ENCODE results near the gene WIF1. TPM values are rescaled to one million over a fixed set of nuclear protein-coding genes. Genes with fewer than 3 reads are reported as not detected.

Gene WIF1
- polyA plus RNA-seq, 3 donors = not detected

DNA sequence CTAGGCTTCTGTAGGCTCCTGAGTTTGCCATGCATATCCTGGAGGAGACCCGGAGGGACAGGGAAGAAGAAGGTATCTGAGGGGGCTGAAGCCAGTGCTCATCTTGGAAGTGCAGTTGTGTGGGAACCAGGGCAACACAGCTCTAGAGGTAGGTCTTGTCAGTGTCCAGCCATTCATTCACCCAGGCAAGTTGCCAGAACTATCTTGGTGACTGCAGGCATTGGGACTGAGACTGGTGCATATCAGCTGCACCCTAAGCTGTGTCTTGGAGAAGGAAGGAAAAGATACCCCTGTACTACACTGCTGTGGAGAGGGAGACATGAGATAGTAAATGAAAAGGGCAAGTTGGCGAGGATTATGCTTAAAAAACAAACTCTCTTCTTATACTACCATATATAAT, 4.9 kb upstream of the WIF1 start:
- peaks cover 0 to 8% (median 8%) of the 10 kb centered on the region in 7 donors for H3K9me3 Mint-ChIP-seq
- no peak for DNase-seq
- peaks cover 17 to 20% (median 19%) of the 10 kb centered on the region in 3 donors for H3K27me3 Mint-ChIP-seq (ENCODE audit: low read depth in 3 of 3)
- H3K79me2 ChIP-seq (ENCODE audit: insufficient read depth, low read length) = no peaks in the 10 kb centered on the region
- no peak overlapping the region for H3K4me3 ChIP-seq (replicated peaks in 1 of 3; ENCODE audit: low read depth in 2 of 3, low read length in 3 of 3)
- H4K20me1 ChIP-seq (ENCODE audit: insufficient read depth, low read length) = no peaks in the 10 kb centered on the region
- peaks cover 0 to 5% of the 10 kb centered on the region in 2 donors for H3K9me3 ChIP-seq (replicated peaks in 1 of 2; ENCODE audit: control insufficient read depth in 1 of 2, insufficient read depth in 1 of 2, low read length in 2 of 2)
- no peak overlapping the region for H3K27ac Mint-ChIP-seq
- no peak overlapping the region for H3K27ac ChIP-seq (ENCODE audit: low read depth in 1 of 2, low read length in 2 of 2)
- no peak overlapping the region for H2AFZ ChIP-seq (ENCODE audit: insufficient read depth, low read depth, low read length, poor library complexity, severe bottlenecking)
- H3K36me3 ChIP-seq (replicated peaks in 1 of 2; ENCODE audit: control insufficient read depth in 1 of 2, insufficient read depth in 2 of 2, low read length in 2 of 2) = no peaks in the 10 kb centered on the region
- peaks cover 9% of the 10 kb centered on the region for H3K4me1 Mint-ChIP-seq
- no peak overlapping the region for H3K4me3 Mint-ChIP-seq
- peaks cover 10 to 21% of the 10 kb centered on the region in 2 donors for H3K27me3 ChIP-seq (ENCODE audit: control insufficient read depth in 2 of 2, insufficient read depth in 2 of 2, low read length in 2 of 2)
- WGBS (ENCODE audit: insufficient coverage) = 100% methylated on average over 1 of the region's 2 CpGs
- H3K4me2 ChIP-seq (replicated peaks; ENCODE audit: extremely low read depth, low read length, poor library complexity, severe bottlenecking) = no peak overlapping the region
- intact Hi-C loops (cut with micrococcal nuclease) = no loop called here
- TF ChIP-seq, protein P1, sequence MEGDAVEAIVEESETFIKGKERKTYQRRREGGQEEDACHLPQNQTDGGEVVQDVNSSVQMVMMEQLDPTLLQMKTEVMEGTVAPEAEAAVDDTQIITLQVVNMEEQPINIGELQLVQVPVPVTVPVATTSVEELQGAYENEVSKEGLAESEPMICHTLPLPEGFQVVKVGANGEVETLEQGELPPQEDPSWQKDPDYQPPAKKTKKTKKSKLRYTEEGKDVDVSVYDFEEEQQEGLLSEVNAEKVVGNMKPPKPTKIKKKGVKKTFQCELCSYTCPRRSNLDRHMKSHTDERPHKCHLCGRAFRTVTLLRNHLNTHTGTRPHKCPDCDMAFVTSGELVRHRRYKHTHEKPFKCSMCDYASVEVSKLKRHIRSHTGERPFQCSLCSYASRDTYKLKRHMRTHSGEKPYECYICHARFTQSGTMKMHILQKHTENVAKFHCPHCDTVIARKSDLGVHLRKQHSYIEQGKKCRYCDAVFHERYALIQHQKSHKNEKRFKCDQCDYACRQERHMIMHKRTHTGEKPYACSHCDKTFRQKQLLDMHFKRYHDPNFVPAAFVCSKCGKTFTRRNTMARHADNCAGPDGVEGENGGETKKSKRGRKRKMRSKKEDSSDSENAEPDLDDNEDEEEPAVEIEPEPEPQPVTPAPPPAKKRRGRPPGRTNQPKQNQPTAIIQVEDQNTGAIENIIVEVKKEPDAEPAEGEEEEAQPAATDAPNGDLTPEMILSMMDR (IDR thresholded peaks at IDR 0.05) = no peak
- H3K36me3 Mint-ChIP-seq = peaks cover 0 to 3% of the 10 kb centered on the region in 2 donors
- no peak overlapping the region for H3K9ac ChIP-seq (ENCODE audit: insufficient read depth, low read length, poor library complexity, severe bottlenecking)
- peaks cover 7 to 13% of the 10 kb centered on the region in 2 donors for H3K4me1 ChIP-seq (ENCODE audit: control insufficient read depth in 1 of 2, insufficient read depth in 2 of 2, low read length in 2 of 2)

DNA sequence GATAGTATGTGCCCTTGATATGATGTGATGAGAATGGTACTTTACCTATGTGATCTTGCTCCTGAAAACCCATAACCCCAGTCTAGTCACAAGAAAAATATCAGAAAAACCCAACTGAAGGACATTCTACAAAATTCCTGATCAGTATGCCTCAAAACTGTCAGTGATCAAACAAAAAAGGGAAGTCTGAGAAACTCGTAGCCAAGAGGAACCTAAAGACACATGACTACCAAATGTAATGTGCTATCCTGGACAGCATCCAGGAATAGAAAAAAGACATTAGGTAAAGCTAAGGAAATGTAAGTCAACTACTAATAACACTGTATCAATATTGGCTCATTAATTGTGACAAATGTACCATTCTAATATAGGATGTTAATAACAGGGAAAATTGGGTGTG, 4.1 kb upstream of the WIF1 start:
- Histone ChIP-seq H2AFZ (ENCODE audit: insufficient read depth, low read depth, low read length, poor library complexity, severe bottlenecking) (no peak overlapping the region), H3K36me3 (replicated peaks in 1 of 2; ENCODE audit: control insufficient read depth in 1 of 2, insufficient read depth in 2 of 2, low read length in 2 of 2) (no peaks in the 10 kb centered on the region), H3K9ac (ENCODE audit: insufficient read depth, low read length, poor library complexity, severe bottlenecking) (no peak overlapping the region), H3K9me3 (replicated peaks in 1 of 2; ENCODE audit: control insufficient read depth in 1 of 2, insufficient read depth in 1 of 2, low read length in 2 of 2) (peaks cover 0 to 13% of the 10 kb centered on the region in 2 donors), H3K4me1 (ENCODE audit: control insufficient read depth in 1 of 2, insufficient read depth in 2 of 2, low read length in 2 of 2) (peaks cover 9 to 14% of the 10 kb centered on the region in 2 donors), H3K79me2 (ENCODE audit: insufficient read depth, low read length) (no peaks in the 10 kb centered on the region), H3K4me3 (replicated peaks in 1 of 3; ENCODE audit: low read depth in 2 of 3, low read length in 3 of 3) (no peak overlapping the region), H3K27ac (ENCODE audit: low read depth in 1 of 2, low read length in 2 of 2) (no peak overlapping the region), H3K27me3 (ENCODE audit: control insufficient read depth in 2 of 2, insufficient read depth in 2 of 2, low read length in 2 of 2) (peaks cover 17 to 28% of the 10 kb centered on the region in 2 donors), H3K4me2 (replicated peaks; ENCODE audit: extremely low read depth, low read length, poor library complexity, severe bottlenecking) (no peak overlapping the region), H4K20me1 (ENCODE audit: insufficient read depth, low read length) (no peaks in the 10 kb centered on the region)
- WGBS (ENCODE audit: insufficient coverage) = no CpG with 5 or more reads among the region's 1 CpG
- DNase-seq = peak; percentile 5 to 35 (median 31)
- Mint-ChIP-seq H3K4me3 (no peak overlapping the region), H3K27ac (no peak overlapping the region), H3K4me1 (peaks cover 14% of the 10 kb centered on the region), H3K9me3 (peaks cover 0 to 12% (median 8%) of the 10 kb centered on the region in 7 donors), H3K36me3 (peaks cover 0 to 3% of the 10 kb centered on the region in 2 donors), H3K27me3 (ENCODE audit: low read depth in 3 of 3) (peaks cover 24 to 27% (median 26%) of the 10 kb centered on the region in 3 donors)
- TF ChIP-seq, protein P1 (IDR thresholded peaks at IDR 0.05) = no peak
- intact Hi-C loops (cut with micrococcal nuclease) = no loop called here
